H1 (cell line): ENCODE results near the gene GAS2L1. TPM values are rescaled to one million over a fixed set of nuclear protein-coding genes. Genes with fewer than 3 reads are reported as not detected.

Source experiments
- KDM1A ChIP-seq: fragments of 200-600, 300-600 bp; sonication (generic); IDR thresholded peaks from 2 replicates; pipeline ENCODE4 v1.7.1; 2016; ENCODE audit warnings: mild to moderate bottlenecking, low read length, borderline replicate concordance
- KDM5A ChIP-seq: fragments of 200-600 bp; IDR thresholded peaks from 2 replicates; pipeline ENCODE4 v1.7.1; 2012; ENCODE audit warnings: mild to moderate bottlenecking, low read length, inconsistent platforms, mixed read lengths
- MAX ChIP-seq: IDR thresholded peaks from 2 replicates; pipeline ENCODE4 v1.6.1; 2012; ENCODE audit warnings: inconsistent platforms
- SAP30 ChIP-seq: fragments of 300-600 bp; sonication (generic); IDR thresholded peaks from 2 replicates; pipeline ENCODE4 v1.7.1; 2012; ENCODE audit warnings: low read length, moderate library complexity, mild to moderate bottlenecking, inconsistent platforms; ENCODE audit not compliant: insufficient read depth, insufficient replicate concordance
- polyA plus RNA-seq, 7 experiments: library from polyadenylated mRNA; depleted of rRNA in 3 of 7; stranded (reverse) in 5 of 7; unstranded in 2 of 7; fragments of >200 nt in 5 of 7; fragments of 200-250 nt in 2 of 7; gene quantifications; 1 replicate in 5 of 7; 2 replicates in 1 of 7; 4 replicates in 1 of 7; pipeline versions ENCODE4 v1.2.1 to v1.2.3, GENCODE V29; 2011 to 2013; ENCODE audit warnings: missing spikeins in 2 of 7, mixed read lengths in 2 of 7
- total RNA-seq: library from RNA; stranded (reverse); fragmentation: NEBNext Ultra II Directional; extraction: Animal tissue kit (Norgen Biotek cat#: 25700); gene quantifications from 2 replicates; pipeline ENCODE4 v1.2.1, GENCODE V29; 2021

The GAS2L1 gene
- total and polyA plus RNA-seq, 2 of the 8 experiments (the other 6 are each of a cell fraction or from before 2014, with no cell fraction given), result 3.6 to 10.1 TPM

GRCh38 chr22:29313126-29313575 lies 6.7 kb downstream of the GAS2L1 start (continued):
- peak; percentile 100 for TF ChIP-seq MAX
- TF ChIP-seq KDM1A, result peak; percentile 56; the same call in 1 of the 2 replicates
- TF ChIP-seq KDM5A, result no peak
- no peak for TF ChIP-seq SAP30
- TF ChIP-seq, all 59 proteins: peak for 28
